ENCODE results near the gene AKR1B15.
"Not testable (repeated sequence)": the region's sequence is repeated elsewhere in the genome, so short reads cannot be mapped to it uniquely, and the experiment has no call there.

The AKR1B15 gene

DNA sequence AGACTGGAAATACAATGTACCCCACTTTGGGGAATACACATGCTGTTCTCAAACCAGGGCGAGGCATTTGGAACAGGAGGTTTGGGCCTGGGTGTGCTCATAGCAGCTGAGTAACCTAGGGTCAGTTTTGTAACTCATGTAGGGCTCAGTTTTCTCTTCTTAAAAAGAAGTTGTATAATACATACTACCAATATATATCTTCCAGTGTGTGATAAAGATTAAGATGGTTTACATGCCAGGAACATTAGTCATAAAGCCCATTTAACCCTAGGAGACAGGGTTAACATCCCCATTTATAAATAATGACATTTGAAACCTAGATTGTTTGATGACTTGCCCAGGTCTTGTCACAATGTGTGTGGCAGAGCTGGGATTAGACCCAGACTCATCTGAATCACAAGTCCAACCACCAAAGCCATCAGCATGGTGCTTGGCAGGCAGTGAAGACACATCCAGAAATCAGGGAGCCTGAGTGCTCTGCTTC lies 15.6 kb upstream of the AKR1B15 start:
- no peak for DNase-seq

DNA sequence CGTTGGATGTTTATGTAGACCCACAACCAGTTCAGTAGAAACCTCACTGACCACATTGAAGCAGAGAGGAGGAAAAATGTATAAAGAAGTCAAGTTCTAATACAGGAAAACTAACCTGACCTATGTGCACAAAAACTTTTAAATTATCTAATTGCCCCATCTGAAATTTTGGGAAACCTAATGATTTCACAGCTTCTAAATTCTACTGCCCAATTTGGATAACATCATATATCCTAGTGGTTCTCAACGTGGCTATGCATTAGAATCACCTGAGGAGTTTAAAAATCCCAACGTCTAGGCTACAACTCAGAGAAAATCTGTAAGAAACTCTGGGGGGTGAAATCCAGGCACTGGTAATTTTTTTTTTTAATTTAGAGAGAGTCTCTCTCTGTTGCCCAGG lies 14.3 kb upstream of the AKR1B15 start:
- DNase-seq: no peak

GRCh38 chr7:134535272-134535918 lies 13.5 kb upstream of the AKR1B15 start:
- DNase-seq: no peak

- DNase-seq: no peak
Measured at GRCh38 chr7:134535919-134536299, 13.0 kb upstream of the AKR1B15 start.

DNA sequence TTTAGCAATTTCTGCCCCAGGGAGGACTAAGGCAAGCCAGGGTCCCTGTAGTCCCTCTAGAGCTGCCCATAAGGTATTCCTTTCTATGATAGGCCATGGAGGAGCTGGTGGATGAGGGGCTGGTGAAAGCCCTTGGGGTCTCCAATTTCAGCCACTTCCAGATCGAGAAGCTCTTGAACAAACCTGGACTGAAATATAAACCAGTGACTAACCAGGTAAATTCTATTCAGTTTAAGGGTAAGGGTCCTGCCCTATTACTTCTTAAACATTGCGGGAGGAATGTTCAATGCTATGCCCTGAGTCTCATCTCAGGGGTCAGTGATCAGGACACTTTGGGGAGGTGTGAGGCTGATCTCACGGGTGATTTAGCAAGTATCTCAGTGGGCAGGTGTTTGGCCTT lies 12.4 kb upstream of the AKR1B15 start:
- not testable (repeated sequence) for DNase-seq

DNA sequence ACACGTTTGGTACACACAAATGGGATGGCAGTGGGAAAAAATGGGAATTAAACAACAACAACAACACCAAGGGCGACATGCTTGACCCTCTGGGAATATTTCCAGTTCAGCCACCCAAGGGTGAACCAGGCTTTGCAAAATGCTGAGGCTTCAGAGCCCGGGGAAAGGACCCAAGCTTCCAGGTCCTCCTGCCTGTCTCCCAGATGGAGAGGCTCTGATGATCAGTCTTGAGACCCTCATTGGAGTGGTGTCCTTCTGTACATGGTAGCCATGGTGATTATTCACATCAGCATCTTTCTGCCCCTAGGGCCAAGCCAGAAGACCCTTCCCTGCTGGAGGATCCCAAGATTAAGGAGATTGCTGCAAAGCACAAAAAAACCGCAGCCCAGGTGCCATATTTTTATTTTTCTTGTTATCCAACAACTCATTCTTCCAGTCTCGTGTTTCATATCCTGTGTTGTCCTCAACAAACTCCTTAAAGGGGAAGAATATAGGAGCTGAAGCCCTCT lies 11.6 kb upstream of the AKR1B15 start:
- DNase-seq: not testable (repeated sequence)

GRCh38 chr7:134539380-134540004 lies 9.4 kb upstream of the AKR1B15 start:
- DNase-seq: no peak

GRCh38 chr7:134541501-134542194 lies 7.3 kb upstream of the AKR1B15 start:
- DNase-seq: not testable (repeated sequence)

DNA sequence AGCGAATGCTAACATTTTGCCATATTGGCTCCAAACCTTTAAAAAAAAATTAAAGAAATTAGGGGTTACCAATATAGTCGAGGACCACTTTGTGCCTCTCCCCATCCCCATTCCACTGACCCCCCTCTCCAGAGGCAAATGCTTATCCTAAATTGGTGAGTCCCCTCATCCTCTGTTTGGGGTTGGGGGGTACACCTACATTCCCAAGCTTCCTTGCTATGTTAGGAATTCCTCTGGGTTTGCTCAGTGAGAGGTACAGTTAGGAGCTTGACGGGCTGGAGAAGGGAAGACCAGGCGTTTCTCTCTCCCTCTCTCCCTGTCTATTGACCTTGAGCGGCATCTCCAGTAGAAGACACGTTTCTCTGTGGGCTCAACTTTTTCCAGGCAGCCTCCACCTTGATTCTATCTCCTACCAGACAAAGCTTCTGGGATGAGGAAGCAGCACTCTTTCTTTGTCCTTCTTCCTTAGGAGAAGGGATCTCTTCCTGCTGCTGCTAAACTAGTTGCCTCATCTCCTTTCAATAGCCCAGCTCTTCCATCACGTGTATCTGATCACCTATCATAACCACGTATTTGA lies 6.6 kb upstream of the AKR1B15 start:
- no peak for DNase-seq

DNA sequence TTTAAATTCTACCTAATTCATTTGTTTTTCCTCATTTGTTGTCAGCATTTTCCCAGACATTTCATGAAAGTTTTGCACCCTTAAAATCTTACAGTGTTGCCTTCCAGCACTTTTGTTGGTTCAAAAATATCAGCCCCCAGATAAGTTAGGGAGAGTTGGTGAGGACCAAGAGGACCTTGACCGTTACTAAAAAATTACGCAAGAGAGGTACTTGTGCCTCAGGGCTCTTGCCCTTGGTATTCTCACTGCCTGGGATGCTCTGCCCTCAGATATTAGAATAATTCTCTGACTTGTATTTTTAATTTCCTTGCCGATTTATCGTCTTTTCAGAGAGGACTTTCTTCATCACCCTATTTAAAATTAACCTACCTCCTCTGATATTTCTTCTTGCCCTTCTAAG lies 3.5 kb upstream of the AKR1B15 start:
- no peak for DNase-seq

- no peak for DNase-seq
Measured at GRCh38 chr7:134545918-134546317, 3.0 kb upstream of the AKR1B15 start.

GRCh38 chr7:134546955-134547354 lies 2.0 kb upstream of the AKR1B15 start:
- no peak for DNase-seq

DNA sequence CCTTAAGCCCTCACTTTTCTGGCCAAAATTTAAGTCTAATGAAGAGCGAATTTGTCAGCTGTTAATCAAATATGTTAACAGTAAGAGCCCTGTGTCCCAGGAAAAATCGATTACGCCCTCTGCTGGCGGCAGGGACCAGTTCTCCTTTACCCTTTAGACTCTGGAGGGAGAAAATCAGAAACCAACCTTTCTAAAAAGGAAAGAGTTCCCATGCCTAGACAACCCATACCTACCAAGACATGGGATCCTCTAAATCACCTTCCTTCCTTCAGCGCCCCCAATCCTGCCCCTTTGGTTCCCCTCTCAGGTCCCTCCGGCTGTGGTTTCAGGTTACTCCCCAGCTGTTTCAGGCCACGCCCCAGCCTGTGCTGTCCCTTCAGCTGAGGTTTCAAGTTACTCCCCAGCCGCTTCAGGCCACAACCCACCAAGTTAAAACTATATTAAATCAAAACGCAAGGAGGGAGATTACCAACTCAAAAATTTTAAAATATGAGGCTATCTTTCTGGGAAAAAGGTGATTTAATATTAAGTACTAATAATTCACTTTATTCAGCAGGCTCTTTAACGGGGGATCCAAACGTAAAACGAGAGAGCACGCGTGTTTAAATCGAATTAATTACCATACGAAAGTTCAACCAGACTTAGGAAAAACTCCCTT lies 1.4 kb upstream of the AKR1B15 start:
- DNase-seq: peak; percentile 65

DNA sequence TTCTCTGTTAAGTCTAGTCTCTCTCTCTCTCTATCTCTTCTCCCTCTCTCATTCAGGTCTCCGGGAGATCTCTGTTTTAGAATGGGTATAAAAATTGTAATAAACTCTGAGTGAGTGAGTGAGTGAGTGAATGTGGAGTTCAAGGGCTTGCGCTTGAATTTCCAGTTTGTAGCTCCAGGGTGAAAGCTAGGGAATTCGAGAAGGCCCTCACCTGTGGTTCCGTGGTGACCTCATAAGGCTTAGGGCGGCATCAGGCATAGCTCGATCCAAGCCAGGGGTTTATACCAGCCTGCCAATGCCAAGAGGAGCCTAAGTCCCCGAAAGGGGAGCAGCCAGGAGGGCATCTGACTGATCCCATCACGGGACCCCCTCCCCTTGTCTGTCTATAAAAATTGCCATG lies 456 bp downstream of the AKR1B15 start:
- no peak for DNase-seq

GRCh38 chr7:134552105-134552504 lies 3.2 kb downstream of the AKR1B15 start:
- DNase-seq: no peak

DNA sequence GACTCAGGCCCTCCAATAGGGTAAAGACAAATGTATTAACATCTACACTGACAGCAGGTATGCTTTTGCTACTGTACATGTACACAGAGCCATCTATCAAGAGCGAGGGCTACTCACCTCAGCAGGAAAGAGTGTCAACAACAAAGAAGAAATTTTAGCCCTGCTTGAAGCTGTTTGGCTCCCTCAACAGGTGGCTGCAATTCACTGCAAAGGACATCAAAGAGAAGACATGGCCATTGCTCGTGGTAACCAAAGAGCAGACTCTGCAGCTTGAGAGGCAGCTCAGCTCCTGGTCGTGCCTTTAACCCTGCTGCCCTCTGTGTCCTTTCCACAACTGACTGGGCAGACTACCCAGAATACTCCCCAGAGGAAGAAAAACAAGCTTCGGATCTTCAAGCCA lies 5.1 kb downstream of the AKR1B15 start:
- DNase-seq: no peak

- DNase-seq: no peak
Measured at GRCh38 chr7:134554417-134554966, 5.6 kb downstream of the AKR1B15 start.

DNA sequence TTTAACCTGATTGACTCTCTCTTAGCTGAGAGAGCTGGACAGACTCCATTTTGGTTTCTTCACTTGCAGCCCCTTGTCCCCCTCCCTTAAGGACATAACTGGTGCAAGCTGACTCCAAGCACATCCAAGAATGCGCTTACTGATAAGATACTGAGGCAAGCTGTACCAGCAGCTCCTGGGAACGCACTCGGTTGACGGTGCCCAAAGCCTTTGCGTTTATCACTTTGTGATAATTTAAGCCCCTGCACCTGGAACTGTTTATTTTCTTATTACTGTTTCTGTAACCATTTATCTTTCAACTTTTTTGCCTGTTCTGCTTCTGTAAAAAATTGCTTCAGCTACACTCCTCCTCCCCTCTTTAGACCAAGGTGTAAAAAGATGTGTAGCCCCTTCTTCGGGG lies 8.5 kb downstream of the AKR1B15 start:
- no peak for DNase-seq

- DNase-seq: no peak
Measured at GRCh38 chr7:134558370-134558769, 9.5 kb downstream of the AKR1B15 start.

- not testable (repeated sequence) for DNase-seq
Measured at GRCh38 chr7:134561616-134562015, 12.7 kb downstream of the AKR1B15 start.

DNA sequence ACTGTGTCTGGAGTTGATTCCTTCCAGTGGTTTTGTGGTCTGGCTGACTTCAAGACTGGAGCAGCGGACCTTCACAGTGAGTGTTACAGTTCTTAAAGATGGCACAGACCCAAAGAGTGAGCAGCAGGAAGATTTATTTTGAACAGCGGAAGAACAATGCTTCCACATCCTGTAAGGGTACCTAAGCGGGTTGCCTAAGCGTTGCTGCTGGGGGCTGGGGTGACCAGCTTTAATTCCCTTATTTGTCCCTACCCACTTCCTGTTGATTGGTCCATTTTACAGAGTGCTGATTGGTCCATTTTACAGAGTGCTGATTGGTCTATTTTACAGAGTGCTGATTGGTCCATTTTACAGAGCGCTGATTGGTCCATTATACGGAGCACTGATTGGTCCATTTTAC lies 13.2 kb downstream of the AKR1B15 start:
- no peak for DNase-seq

GRCh38 chr7:134563398-134563749 lies 14.5 kb downstream of the AKR1B15 start:
- not testable (repeated sequence) for DNase-seq

GRCh38 chr7:134565643-134566136 lies 16.8 kb downstream of the AKR1B15 start:
- DNase-seq: no peak

Data from stimulated activated naive CD4-positive, alpha-beta T cell treated with Interleukin-2 at 50 U/mL for 16 hours (primary cell).